Ovary (tissue), 9 donors: Measurements from ENCODE around the gene STX5. TPM values are rescaled to one million over a fixed set of nuclear protein-coding genes. Genes with fewer than 3 reads are reported as not detected.

ENCODE experiments used
- DNase-seq, 5 donors: peaks; one replicate each; pipeline ENCODE4 v3.0.0-alpha.2; 2019 to 2020
- H3K27ac ChIP-seq, 2 donors: fragments of 200-600 bp; one replicate each; pipeline versions ENCODE4 v1.5.1 to v1.8.0; 2019 to 2022
- H3K27me3 ChIP-seq: fragments of 200-600 bp; one replicate; pipeline ENCODE4 v1.8.0; 2022
- H3K36me3 ChIP-seq: fragments of 200-600 bp; sonication (generic); one replicate; pipeline ENCODE4 v1.5.1; 2019
- H3K4me1 ChIP-seq: one replicate; pipeline ENCODE4 v1.8.1; 2013; ENCODE audit warnings: mild to moderate bottlenecking, moderate library complexity; ENCODE audit not compliant: insufficient read depth
- H3K4me3 ChIP-seq: fragments of 200-600 bp; sonication (generic); one replicate; pipeline ENCODE4 v1.5.1; 2017
- H3K9me3 ChIP-seq, 2 donors: fragments of 200-600 bp in 1 of 2; sonication (generic) in 1 of 2; one replicate each; pipeline versions ENCODE4 v1.5.1 to v1.8.1; 2013 to 2019; ENCODE audit warnings: mild to moderate bottlenecking in 1 of 2, moderate library complexity in 1 of 2
- EP300 ChIP-seq: sonication (generic); formaldehyde crosslinking; IDR thresholded peaks from one replicate; pipeline ENCODE4 v1.6.1; 2017; ENCODE audit warnings: antibody characterized with exemption
- POLR2A ChIP-seq: fragments of 450-650 bp; IDR thresholded peaks from one replicate; pipeline ENCODE4 v1.6.1; 2017; ENCODE audit warnings: antibody characterized with exemption, mild to moderate bottlenecking, moderate library complexity
- WGBS, 3 donors: extraction: QIAGEN DNeasy Blood & Tissue Kit in 1 of 3; methylation state at CpG; one replicate each; pipeline versions ENCODE4 v1.1.5 to v1.1.7; 2013 to 2017; 5-methylcytosine and 5-hydroxymethylcytosine counted together
- intact Hi-C, 4 donors: fragments of 100-400 bp; cut with DNase I; formaldehyde crosslinking; loops; one replicate each; pipeline versions ENCODE4 v1.11.0 to v1.15.1; 2022 to 2023
- polyA plus RNA-seq, 2 donors: library from polyadenylated mRNA; stranded (reverse); fragments of 200-250 nt in 1 of 2; fragments of 350-450 nt in 1 of 2; fragmentation: Illumina TruSeq in 1 of 2; extraction: RNeasy Lipid Tissue Mini Kit (QIAGEN cat#74804) in 1 of 2; gene quantifications; one replicate each; pipeline ENCODE4 v1.2.3, GENCODE V29; 2013 to 2014
- total RNA-seq, 7 donors: library from RNA; depleted of rRNA in 2 of 7; stranded (reverse); fragments of >200 nt in 2 of 7; fragmentation: NEBNext Ultra II Directional in 3 of 7; extraction: Animal tissue kit (Norgen Biotek cat#: 25700) in 3 of 7; gene quantifications; one replicate each; pipeline versions ENCODE4 v1.1.0 to v1.2.4, GENCODE V29; 2016 to 2023
- TF ChIP-seq, protein P1 (sequence below), 3 donors: fragments of 450-650 bp in 2 of 3; fragments of 200-600 bp in 1 of 3; IDR thresholded peaks; one replicate each; pipeline versions ENCODE4 v1.5.1 to v1.8.0; 2016 to 2022; ENCODE audit warnings: antibody characterized with exemption in 3 of 3, mild to moderate bottlenecking in 1 of 3
- donor health status: DM: no; HTN: no; CAD: no; lungs with moderate emphysema.
- donor health status: DM: no; HTN: no; CAD: no.
- donor health status: Bipolar disorder and iron deficiency.
- donor health status: DM: yes; HTN: yes; CAD: no.
- donor health status: DM: no; HTN: no; CAD: no.
- donor health status: DM: yes; HTN: yes; CAD: no.

STX5 gene
- total and polyA plus RNA-seq, 9 donors, result 33.2 to 60.7 (median 49.1) TPM

DNA sequence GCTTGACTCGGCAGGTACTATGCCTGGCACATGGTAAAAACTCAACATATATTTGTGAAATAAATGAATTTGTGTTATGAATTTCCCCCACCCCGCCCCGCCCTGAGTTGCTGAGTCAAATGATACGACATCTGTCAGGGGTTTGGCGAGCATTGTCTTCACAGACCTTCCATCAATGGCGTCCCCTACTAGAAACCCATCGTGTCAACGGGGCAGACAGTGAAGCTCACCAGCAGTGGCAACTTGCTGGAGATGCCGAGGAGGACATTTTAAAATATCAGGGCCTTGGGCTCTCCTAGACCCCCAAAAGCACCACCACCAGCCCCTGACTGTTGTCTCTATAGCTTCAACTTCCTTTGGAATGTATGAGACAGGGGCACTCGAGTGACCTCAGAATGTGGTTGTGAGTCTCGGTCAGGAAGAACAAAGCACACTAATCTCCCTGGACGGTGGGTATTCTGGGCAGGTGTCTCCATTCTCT lies 25.9 kb downstream of the STX5 start:
- Histone ChIP-seq H3K36me3 (no peaks in the 10 kb centered on the region), H3K9me3 (no peaks in the 10 kb centered on the region), H3K4me3 (peak overlapping the region; percentile 82), H3K4me1 (peaks cover 6% of the 10 kb centered on the region), H3K27ac (peak overlapping the region; percentile 40 to 80), H3K27me3 (no peaks in the 10 kb centered on the region)
- TF ChIP-seq, protein P1, sequence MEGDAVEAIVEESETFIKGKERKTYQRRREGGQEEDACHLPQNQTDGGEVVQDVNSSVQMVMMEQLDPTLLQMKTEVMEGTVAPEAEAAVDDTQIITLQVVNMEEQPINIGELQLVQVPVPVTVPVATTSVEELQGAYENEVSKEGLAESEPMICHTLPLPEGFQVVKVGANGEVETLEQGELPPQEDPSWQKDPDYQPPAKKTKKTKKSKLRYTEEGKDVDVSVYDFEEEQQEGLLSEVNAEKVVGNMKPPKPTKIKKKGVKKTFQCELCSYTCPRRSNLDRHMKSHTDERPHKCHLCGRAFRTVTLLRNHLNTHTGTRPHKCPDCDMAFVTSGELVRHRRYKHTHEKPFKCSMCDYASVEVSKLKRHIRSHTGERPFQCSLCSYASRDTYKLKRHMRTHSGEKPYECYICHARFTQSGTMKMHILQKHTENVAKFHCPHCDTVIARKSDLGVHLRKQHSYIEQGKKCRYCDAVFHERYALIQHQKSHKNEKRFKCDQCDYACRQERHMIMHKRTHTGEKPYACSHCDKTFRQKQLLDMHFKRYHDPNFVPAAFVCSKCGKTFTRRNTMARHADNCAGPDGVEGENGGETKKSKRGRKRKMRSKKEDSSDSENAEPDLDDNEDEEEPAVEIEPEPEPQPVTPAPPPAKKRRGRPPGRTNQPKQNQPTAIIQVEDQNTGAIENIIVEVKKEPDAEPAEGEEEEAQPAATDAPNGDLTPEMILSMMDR (IDR thresholded peaks at IDR 0.05), result no peak
- TF ChIP-seq POLR2A, result no peak
- TF ChIP-seq EP300, result no peak
- no peak for DNase-seq
- WGBS, 3 donors, result 26 to 43% (median 35%) methylated on average over 12 of the region's 12 CpGs
- intact Hi-C loops, result loop anchor here in 1 of 4 donors (2.0 to 5.0 kb wide), 2 partner anchors 25 to 766 kb away; no protein-coding TSS in a partner anchor

DNA sequence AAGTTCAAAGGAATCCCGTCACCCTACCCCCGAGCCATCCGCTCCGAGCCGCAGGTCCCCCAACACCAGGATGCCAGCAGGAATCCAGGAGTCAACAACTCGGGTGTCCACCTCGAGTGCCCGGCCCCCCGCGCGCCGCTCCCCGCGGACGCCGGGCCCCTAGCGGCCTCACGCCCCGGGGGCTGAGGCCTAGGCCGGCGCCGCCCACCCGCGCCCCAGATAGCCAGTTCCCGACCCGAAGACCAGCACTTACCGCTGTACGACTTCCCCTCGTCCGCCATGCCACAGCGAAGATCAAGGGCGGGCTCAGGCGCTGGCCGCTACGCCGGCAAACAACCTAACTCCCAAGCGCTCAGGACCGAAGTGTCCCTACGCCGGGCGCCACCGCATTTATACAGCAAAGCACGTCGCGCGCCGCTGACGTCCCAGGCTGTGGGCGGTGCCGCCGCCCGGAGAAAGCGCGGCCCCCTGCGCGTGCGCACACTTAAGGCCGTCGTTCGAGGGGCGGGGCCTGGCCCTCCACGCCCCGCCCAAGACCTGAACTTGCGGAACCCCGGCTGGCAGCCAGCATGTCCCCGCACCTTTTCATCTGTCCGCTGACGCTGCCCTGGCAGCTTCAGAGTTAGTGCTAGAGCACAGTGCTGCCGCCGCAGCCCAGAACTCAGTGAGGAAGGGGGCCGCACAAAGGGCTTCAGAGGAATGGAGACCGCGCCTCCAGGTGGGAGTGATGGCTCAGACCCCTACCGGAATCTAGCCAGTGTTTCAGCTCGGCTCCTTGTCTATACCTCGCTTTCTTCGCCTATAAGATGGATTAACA lies 26.6 kb downstream of the STX5 start, which contains the start of gene NXF1:
NXF1 (minus strand) TSS at position 365 of the 817 bp plus-strand sequence; CDS start at position 281, 84 bp downstream.
- Histone ChIP-seq H3K27ac (peak within 1 kb of the TSS; percentile 40 to 80), H3K27me3 (no peaks in the 10 kb centered on the region), H3K4me1 (peaks cover 6% of the 10 kb centered on the region), H3K9me3 (no peaks in the 10 kb centered on the region), H3K36me3 (no peaks in the 10 kb centered on the region), H3K4me3 (peak within 1 kb of the TSS; percentile 82)
- 0 to 1% (median 1%) methylated on average over 38 to 77 of the region's 77 CpGs for WGBS, 3 donors
- intact Hi-C loops, result loop anchor here in 1 of 4 donors (2.0 to 5.0 kb wide), 2 partner anchors 26 to 767 kb away; no protein-coding TSS in a partner anchor
- peak; percentile 93 to 98 (median 97) for DNase-seq
- TF ChIP-seq, protein P1 (IDR thresholded peaks at IDR 0.05), result peak in 2 of 3 donors; percentile 53 to 56
- TF ChIP-seq EP300 (peak; percentile 43), POLR2A (peak; percentile 99)

DNA sequence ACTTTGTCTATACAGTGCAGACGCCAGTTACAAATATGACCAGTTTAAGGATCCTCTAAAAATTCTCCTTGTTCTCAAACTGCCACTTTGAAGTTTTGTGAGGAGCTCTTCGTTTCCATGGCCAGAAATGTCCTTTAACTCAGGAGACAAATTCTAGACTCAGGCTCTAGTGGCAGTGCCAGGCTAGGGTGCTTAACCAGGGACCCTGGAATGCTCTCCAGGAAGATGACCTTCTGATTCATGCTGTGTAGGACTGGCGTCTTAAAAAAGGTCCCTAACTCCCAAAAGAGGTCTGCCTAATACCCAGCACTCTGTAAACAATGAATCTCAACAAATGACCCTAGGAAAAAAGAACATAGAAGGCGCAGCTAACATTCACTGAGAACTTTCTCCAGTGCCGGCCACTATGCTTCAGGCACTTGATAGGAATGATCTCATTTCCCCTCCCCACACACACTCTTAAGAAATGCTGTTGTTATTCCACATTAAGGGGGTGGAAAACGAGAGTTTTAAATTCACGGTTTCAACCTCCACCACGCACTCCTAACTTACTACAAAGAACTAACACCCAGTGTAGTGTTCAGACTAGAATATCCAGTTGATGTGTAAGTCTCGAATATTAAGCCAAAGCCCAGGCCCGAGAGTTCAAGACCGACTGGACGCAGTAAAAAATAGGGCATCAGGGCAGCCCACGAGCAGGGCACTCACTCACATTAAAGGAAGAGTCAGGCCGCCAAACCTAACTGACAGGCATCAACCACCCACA lies 27.4 kb downstream of the STX5 start:
- peak overlapping the region; percentile 82 for H3K4me3 ChIP-seq
- no peaks in the 10 kb centered on the region for H3K36me3 ChIP-seq
- TF ChIP-seq EP300, result no peak
- TF ChIP-seq, protein P1 (IDR thresholded peaks at IDR 0.05), result no peak
- intact Hi-C loops, result loop anchor here in 1 of 4 donors (2.0 to 5.0 kb wide), 2 partner anchors 26 to 768 kb away; no protein-coding TSS in a partner anchor
- no peaks in the 10 kb centered on the region for H3K27me3 ChIP-seq
- no peak for DNase-seq
- H3K27ac ChIP-seq, result peak overlapping the region in 1 of 2 donors; percentile 80
- 2 to 4% (median 2%) methylated on average over 14 of the region's 14 CpGs for WGBS, 3 donors
- no peaks in the 10 kb centered on the region for H3K9me3 ChIP-seq
- H3K4me1 ChIP-seq, result peaks cover 6% of the 10 kb centered on the region

DNA sequence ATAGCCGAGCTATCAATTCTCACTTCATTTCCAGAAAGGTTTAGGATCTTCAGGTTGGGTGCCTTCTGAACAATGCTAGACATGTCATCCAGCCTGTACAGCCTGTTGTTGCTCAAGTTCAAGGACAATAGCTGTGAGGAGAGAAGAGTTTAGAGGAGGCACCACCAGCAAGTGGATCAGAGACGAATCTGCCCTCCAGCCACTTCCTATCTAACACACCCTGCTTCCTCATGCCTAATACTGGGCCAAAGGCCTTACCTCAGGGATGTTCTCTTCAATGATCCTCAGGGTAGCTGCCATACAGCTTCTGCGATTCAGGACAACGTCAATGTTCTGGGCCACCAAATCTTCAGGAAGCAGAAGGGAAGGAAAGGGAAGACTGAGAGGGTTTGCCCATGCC lies 30.8 kb downstream of the STX5 start:
- Histone ChIP-seq H3K4me1 (peaks cover 6% of the 10 kb centered on the region), H3K4me3 (no peak overlapping the region), H3K9me3 (no peaks in the 10 kb centered on the region), H3K27me3 (no peaks in the 10 kb centered on the region), H3K36me3 (no peaks in the 10 kb centered on the region), H3K27ac (no peak overlapping the region)
- DNase-seq, result no peak
- intact Hi-C loops, result no loop called here
- TF ChIP-seq EP300 (no peak), POLR2A (no peak)
- WGBS, 3 donors, result 78 to 84% (median 80%) methylated on average over 4 of the region's 4 CpGs
